ENCODE results near the gene GPR176. TPM values are rescaled to one million over a fixed set of nuclear protein-coding genes. Genes with fewer than 3 reads are reported as not detected.
A peak's percentile ranks its signal among the peaks of the same experiment; 100 is the strongest.

GPR176 gene
- total RNA-seq, 2 experiments from 2014 or later, result 0.57 TPM; not detected in 1

DNA sequence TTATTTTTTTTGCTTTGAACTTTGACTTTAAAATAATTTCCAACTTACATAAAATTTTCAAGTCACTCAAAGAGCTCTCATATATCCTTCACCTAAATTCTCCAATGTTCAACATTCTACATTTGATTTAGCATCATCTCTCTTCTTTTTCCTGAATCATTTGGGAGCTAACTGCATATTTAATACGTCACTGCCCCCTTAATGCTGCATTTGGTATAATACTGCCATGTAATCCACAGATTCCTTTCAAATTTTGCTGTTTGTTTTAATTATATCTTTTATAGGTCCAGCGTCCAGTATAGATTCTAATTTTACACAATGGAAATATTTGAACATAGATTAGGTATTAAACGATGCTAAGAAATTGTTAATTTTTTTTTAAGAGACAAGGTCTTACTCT, 11.5 kb upstream of the GPR176 start:
- ChIA-PET CTCF (ENCODE audit: unreplicated experiment) (no interaction called here), POLR2A (interaction anchor here (0.6 kb wide), 1 partner anchor 9 kb away, joined by 3 read pairs; no protein-coding TSS in a partner anchor)

DNA sequence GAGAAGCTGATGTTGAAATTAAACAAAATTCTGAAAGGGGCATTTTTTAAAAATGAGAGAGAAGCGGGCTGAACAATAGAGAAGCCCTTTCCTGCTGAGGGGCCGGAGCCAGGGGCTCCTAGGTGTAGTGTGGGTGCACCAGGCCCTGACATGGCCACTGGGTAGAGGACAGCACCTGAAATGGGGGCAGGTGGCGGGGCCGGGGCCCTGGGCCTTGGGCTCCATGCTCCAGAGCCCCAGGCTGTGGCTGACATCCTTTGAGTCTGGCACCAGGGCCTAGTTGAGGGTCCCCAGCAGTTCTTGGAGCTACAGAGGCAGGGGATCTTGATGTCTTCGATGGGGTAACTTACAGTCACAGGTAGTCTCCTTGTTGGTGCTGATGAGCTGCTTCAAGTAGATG, 6.5 kb upstream of the GPR176 start:
- Histone ChIP-seq H3K4me3 (ENCODE audit: low read depth, low read length, poor library complexity, severe bottlenecking) (no peak overlapping the region), H3K9me3 (ENCODE audit: low read length) (no peaks in the 10 kb centered on the region), H3K27ac (ENCODE audit: low read depth, low read length, poor library complexity, severe bottlenecking) (no peak overlapping the region), H3K4me1 (ENCODE audit: insufficient read depth, low read length, poor library complexity, severe bottlenecking) (no peaks in the 10 kb centered on the region), H4K20me1 (ENCODE audit: insufficient read depth, low read length) (no peaks in the 10 kb centered on the region), H3K4me2 (ENCODE audit: low read length) (no peak overlapping the region), H3K79me2 (ENCODE audit: insufficient read depth, low read depth, low read length) (no peaks in the 10 kb centered on the region), H2AFZ (ENCODE audit: low read length) (no peak overlapping the region), H3K36me3 (ENCODE audit: insufficient read depth, low read length) (no peaks in the 10 kb centered on the region), H3K9me2 (ENCODE audit: insufficient read depth, low read length) (no peaks in the 10 kb centered on the region)
- ChIA-PET CTCF (ENCODE audit: unreplicated experiment) (no interaction called here), POLR2A (no interaction called here)
- no TSS peak for BruUV-seq (replicated peaks)
- no peak for TF ChIP-seq EZH2phosphoT487 (IDR thresholded peaks at IDR 0.05; ENCODE audit: borderline replicate concordance, low read depth, low read length)
- TF ChIP-seq, protein P1, sequence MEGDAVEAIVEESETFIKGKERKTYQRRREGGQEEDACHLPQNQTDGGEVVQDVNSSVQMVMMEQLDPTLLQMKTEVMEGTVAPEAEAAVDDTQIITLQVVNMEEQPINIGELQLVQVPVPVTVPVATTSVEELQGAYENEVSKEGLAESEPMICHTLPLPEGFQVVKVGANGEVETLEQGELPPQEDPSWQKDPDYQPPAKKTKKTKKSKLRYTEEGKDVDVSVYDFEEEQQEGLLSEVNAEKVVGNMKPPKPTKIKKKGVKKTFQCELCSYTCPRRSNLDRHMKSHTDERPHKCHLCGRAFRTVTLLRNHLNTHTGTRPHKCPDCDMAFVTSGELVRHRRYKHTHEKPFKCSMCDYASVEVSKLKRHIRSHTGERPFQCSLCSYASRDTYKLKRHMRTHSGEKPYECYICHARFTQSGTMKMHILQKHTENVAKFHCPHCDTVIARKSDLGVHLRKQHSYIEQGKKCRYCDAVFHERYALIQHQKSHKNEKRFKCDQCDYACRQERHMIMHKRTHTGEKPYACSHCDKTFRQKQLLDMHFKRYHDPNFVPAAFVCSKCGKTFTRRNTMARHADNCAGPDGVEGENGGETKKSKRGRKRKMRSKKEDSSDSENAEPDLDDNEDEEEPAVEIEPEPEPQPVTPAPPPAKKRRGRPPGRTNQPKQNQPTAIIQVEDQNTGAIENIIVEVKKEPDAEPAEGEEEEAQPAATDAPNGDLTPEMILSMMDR (conservative IDR thresholded peaks at IDR 0.05; ENCODE audit: low read length), result no peak
- no peak for DNase-seq (ENCODE audit: low spot score)
- intact Hi-C loops (cut with micrococcal nuclease; ENCODE audit: unreplicated experiment), result no loop called here

More for the DNA sequence above, 11.5 kb upstream of the GPR176 start:
- H3K9me2 ChIP-seq (ENCODE audit: insufficient read depth, low read length), result no peaks in the 10 kb centered on the region
- DNase-seq (ENCODE audit: low spot score), result no peak
- H3K4me1 ChIP-seq (ENCODE audit: insufficient read depth, low read length, poor library complexity, severe bottlenecking), result peaks cover 6% of the 10 kb centered on the region
- H3K36me3 ChIP-seq (ENCODE audit: insufficient read depth, low read length), result no peaks in the 10 kb centered on the region
- no peak overlapping the region for H3K4me2 ChIP-seq (ENCODE audit: low read length)
- BruUV-seq (replicated peaks), result no TSS peak
- H3K9me3 ChIP-seq (ENCODE audit: low read length), result no peaks in the 10 kb centered on the region
- no peak for TF ChIP-seq EZH2phosphoT487 (IDR thresholded peaks at IDR 0.05; ENCODE audit: borderline replicate concordance, low read depth, low read length)
- TF ChIP-seq, protein P1 (conservative IDR thresholded peaks at IDR 0.05; ENCODE audit: low read length), result 0 out of 2 replicates have a peak, but pooled peaks have one; percentile 21
- H3K4me3 ChIP-seq (ENCODE audit: low read depth, low read length, poor library complexity, severe bottlenecking), result no peak overlapping the region
- H2AFZ ChIP-seq (ENCODE audit: low read length), result no peak overlapping the region
- no peaks in the 10 kb centered on the region for H4K20me1 ChIP-seq (ENCODE audit: insufficient read depth, low read length)
- intact Hi-C loops (cut with micrococcal nuclease; ENCODE audit: unreplicated experiment), result loop anchor here (5.0 kb wide), 1 partner anchor 149 kb away; the partner anchor contains the start of gene FSIP1
- H3K27ac ChIP-seq (ENCODE audit: low read depth, low read length, poor library complexity, severe bottlenecking), result no peak overlapping the region
- no peaks in the 10 kb centered on the region for H3K79me2 ChIP-seq (ENCODE audit: insufficient read depth, low read depth, low read length)

DNA sequence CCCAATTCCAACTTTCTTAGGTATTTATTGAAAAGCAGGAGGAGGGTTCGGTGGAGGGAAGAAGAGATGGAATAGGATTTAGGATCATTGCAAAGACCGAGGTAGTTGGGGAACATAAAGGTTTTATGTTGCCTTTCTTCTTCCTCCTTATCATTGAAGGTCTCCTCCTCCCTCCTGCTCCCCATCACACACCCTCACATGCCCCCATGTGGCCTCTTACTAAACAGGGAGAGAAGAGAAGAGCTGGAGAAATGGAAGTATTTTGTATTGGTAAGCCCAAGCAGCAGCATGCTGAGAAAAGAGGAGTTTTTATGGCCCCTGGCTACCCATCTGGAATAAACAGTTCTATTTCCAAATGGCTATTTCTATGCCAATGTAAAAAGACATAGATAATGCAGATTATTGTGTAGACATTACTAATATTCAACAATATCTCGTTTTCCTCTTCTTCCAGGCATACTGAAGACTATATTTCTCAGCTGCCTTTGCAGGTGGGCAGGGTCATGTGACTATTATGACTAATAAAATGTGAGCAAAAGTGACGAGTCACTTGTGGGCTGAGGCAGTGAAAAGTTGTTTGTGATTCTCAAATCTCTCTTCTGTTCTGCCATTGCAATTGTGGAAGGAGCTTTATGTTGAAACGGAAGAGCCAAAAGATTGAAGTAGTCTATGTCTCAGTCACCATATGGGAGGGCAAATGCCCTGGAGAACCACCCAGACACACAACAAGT, 5.2 kb upstream of the GPR176 start:
- DNase-seq (ENCODE audit: low spot score), result no peak
- H3K36me3 ChIP-seq (ENCODE audit: insufficient read depth, low read length), result no peaks in the 10 kb centered on the region
- ChIA-PET POLR2A (no interaction called here), CTCF (ENCODE audit: unreplicated experiment) (no interaction called here)
- no peak overlapping the region for H3K4me3 ChIP-seq (ENCODE audit: low read depth, low read length, poor library complexity, severe bottlenecking)
- no TSS peak for BruUV-seq (replicated peaks)
- no peaks in the 10 kb centered on the region for H4K20me1 ChIP-seq (ENCODE audit: insufficient read depth, low read length)
- no peaks in the 10 kb centered on the region for H3K9me2 ChIP-seq (ENCODE audit: insufficient read depth, low read length)
- peaks cover 6% of the 10 kb centered on the region for H3K4me1 ChIP-seq (ENCODE audit: insufficient read depth, low read length, poor library complexity, severe bottlenecking)
- no peak overlapping the region for H3K4me2 ChIP-seq (ENCODE audit: low read length)
- H2AFZ ChIP-seq (ENCODE audit: low read length), result no peak overlapping the region
- no peak overlapping the region for H3K27ac ChIP-seq (ENCODE audit: low read depth, low read length, poor library complexity, severe bottlenecking)
- intact Hi-C loops (cut with micrococcal nuclease; ENCODE audit: unreplicated experiment), result no loop called here
- no peaks in the 10 kb centered on the region for H3K79me2 ChIP-seq (ENCODE audit: insufficient read depth, low read depth, low read length)
- H3K9me3 ChIP-seq (ENCODE audit: low read length), result no peaks in the 10 kb centered on the region
- TF ChIP-seq EZH2phosphoT487 (IDR thresholded peaks at IDR 0.05; ENCODE audit: borderline replicate concordance, low read depth, low read length), result no peak
- TF ChIP-seq, protein P1 (conservative IDR thresholded peaks at IDR 0.05; ENCODE audit: low read length), result no peak

All from OCI-LY7 (cell line).